ENCODE results near the gene PWWP2A.

PWWP2A gene

DNA sequence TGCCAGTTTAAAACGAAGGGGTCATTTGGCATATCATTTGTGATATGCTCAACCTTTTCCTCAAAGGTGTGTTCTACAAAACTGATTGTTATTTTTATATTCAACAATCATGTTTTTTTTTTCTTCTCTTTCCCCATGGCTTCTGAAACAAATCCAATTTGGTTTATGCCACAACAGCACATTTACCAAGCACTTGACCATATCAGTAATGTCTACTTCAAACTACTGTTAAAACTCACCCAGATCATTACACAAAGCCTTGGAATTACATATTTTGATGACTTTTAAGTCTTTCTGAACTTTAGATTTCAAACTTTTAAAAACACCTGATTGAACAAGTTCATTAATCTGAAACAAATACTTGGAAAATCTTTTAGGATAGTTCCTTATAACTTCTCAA is 29.2 kb downstream of the PWWP2A start:
- no peak overlapping the region for H3K9ac ChIP-seq (ENCODE audit: low read length)
- H4K91ac ChIP-seq (ENCODE audit: low read length) = no peak overlapping the region
- WGBS = no CpG with 5 or more reads among the region's 1 CpG
- H4K8ac ChIP-seq (ENCODE audit: low read length) = no peak overlapping the region
- no peak overlapping the region for H3K18ac ChIP-seq (ENCODE audit: low read depth in 1 of 2, low read length in 2 of 2)
- H2BK15ac ChIP-seq (ENCODE audit: low read depth, poor library complexity, severe bottlenecking) = no peak overlapping the region
- peaks cover 10% of the 10 kb centered on the region for H3K79me1 ChIP-seq (replicated peaks; ENCODE audit: low read length, poor library complexity, severe bottlenecking)
- H3K4ac ChIP-seq (ENCODE audit: low read depth in 1 of 2, low read length in 2 of 2) = no peak overlapping the region
- no peaks in the 10 kb centered on the region for H3K27me3 ChIP-seq (ENCODE audit: control insufficient read depth in 1 of 2, insufficient read depth in 1 of 2, low read length in 2 of 2)
- no peak overlapping the region for H3K27ac ChIP-seq (ENCODE audit: low read length, poor library complexity, severe bottlenecking)
- H3K4me3 ChIP-seq (ENCODE audit: insufficient read depth in 1 of 2, low read depth in 1 of 2, low read length in 2 of 2) = no peak overlapping the region
- no peak overlapping the region for H2AK5ac ChIP-seq (ENCODE audit: low read length, severe bottlenecking)
- no peak overlapping the region for H2BK5ac ChIP-seq (ENCODE audit: low read depth, low read length, poor library complexity, severe bottlenecking)
- H3K23ac ChIP-seq (ENCODE audit: low read length in 2 of 2) = no peak overlapping the region
- H2BK120ac ChIP-seq (ENCODE audit: low read depth, low read length) = no peak overlapping the region
- no peak overlapping the region for H2AFZ ChIP-seq (ENCODE audit: low read depth, low read length)
- no peak for DNase-seq
- no peak overlapping the region for H2BK12ac ChIP-seq (ENCODE audit: low read length in 2 of 2)
- H3K9me3 ChIP-seq (ENCODE audit: control insufficient read depth, low read length) = no peaks in the 10 kb centered on the region
- H3K36me3 ChIP-seq (ENCODE audit: control insufficient read depth in 1 of 2, insufficient read depth in 2 of 2, low read depth in 1 of 2, low read length in 2 of 2) = peaks cover 6 to 26% of the 10 kb centered on the region in 2 experiments
- H3K4me2 ChIP-seq (ENCODE audit: low read length, poor library complexity, severe bottlenecking) = no peak overlapping the region
- H3K4me1 ChIP-seq (ENCODE audit: control insufficient read depth, insufficient read depth, low read depth, low read length) = peaks cover 7% of the 10 kb centered on the region
- H3K14ac ChIP-seq (ENCODE audit: low read length in 2 of 2) = no peak overlapping the region

DNA sequence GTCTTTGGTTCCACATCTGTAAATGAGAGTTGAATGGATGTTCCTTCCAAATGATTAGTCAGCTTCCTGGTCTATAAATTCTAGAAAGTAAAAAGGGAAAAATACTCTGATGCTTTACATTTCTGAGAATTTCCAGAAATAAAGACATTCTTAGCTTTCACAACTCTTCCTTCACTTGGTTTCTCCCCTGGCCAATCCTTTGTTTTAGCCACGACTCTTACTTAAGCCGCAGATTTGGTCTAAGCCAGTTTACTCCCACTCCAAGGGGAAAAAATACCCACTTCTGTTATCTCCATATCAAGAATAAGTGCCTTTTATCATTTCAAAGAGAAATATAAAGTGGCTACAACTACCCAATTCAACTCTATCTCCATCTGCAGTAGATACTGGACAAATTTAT is 29.7 kb downstream of the PWWP2A start:
- Histone ChIP-seq H2BK12ac (ENCODE audit: low read length in 2 of 2) (no peak overlapping the region), H3K18ac (ENCODE audit: low read depth in 1 of 2, low read length in 2 of 2) (no peak overlapping the region), H2AFZ (ENCODE audit: low read depth, low read length) (no peak overlapping the region), H3K9ac (ENCODE audit: low read length) (no peak overlapping the region), H2AK5ac (ENCODE audit: low read length, severe bottlenecking) (no peak overlapping the region), H2BK120ac (ENCODE audit: low read depth, low read length) (no peak overlapping the region), H3K4ac (ENCODE audit: low read depth in 1 of 2, low read length in 2 of 2) (no peak overlapping the region), H3K27me3 (ENCODE audit: control insufficient read depth in 1 of 2, insufficient read depth in 1 of 2, low read length in 2 of 2) (no peaks in the 10 kb centered on the region), H3K36me3 (ENCODE audit: control insufficient read depth in 1 of 2, insufficient read depth in 2 of 2, low read depth in 1 of 2, low read length in 2 of 2) (peaks cover 6 to 26% of the 10 kb centered on the region in 2 experiments), H3K4me3 (ENCODE audit: insufficient read depth in 1 of 2, low read depth in 1 of 2, low read length in 2 of 2) (no peak overlapping the region), H3K79me1 (replicated peaks; ENCODE audit: low read length, poor library complexity, severe bottlenecking) (peaks cover 10% of the 10 kb centered on the region), H4K8ac (ENCODE audit: low read length) (no peak overlapping the region), H3K27ac (ENCODE audit: low read length, poor library complexity, severe bottlenecking) (no peak overlapping the region), H3K9me3 (ENCODE audit: control insufficient read depth, low read length) (no peaks in the 10 kb centered on the region), H3K14ac (ENCODE audit: low read length in 2 of 2) (no peak overlapping the region), H2BK15ac (ENCODE audit: low read depth, poor library complexity, severe bottlenecking) (no peak overlapping the region), H3K4me2 (ENCODE audit: low read length, poor library complexity, severe bottlenecking) (no peak overlapping the region), H3K4me1 (ENCODE audit: control insufficient read depth, insufficient read depth, low read depth, low read length) (peaks cover 7% of the 10 kb centered on the region), H4K91ac (ENCODE audit: low read length) (no peak overlapping the region), H3K23ac (ENCODE audit: low read length in 2 of 2) (no peak overlapping the region), H2BK5ac (ENCODE audit: low read depth, low read length, poor library complexity, severe bottlenecking) (no peak overlapping the region)
- 86% methylated on average over 2 of the region's 2 CpGs for WGBS
- no peak for DNase-seq

DNA sequence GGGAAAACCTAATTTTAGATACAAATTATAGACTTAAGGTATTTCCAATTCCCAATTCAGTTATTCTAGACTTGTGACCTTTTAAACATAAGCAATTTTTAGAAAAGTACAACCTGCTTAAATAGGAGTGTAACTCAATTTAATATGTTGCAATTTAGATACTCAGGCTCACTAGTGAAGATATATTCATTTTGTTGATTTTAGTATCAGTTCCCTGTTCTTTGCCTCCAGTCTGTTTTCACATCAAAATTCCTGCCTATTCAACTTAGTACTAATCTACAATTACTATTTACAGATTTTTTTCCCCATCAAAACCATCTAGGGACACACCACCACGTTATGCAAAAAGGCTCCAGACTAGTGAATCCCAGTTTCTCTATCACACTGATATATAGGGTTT is 30.4 kb downstream of the PWWP2A start:
- H3K36me3 ChIP-seq (ENCODE audit: control insufficient read depth in 1 of 2, insufficient read depth in 2 of 2, low read depth in 1 of 2, low read length in 2 of 2) = peaks cover 6 to 19% of the 10 kb centered on the region in 2 experiments
- no peak overlapping the region for H4K8ac ChIP-seq (ENCODE audit: low read length)
- no peak overlapping the region for H3K14ac ChIP-seq (ENCODE audit: low read length in 2 of 2)
- no peak overlapping the region for H2AK5ac ChIP-seq (ENCODE audit: low read length, severe bottlenecking)
- H3K27me3 ChIP-seq (ENCODE audit: control insufficient read depth in 1 of 2, insufficient read depth in 1 of 2, low read length in 2 of 2) = no peaks in the 10 kb centered on the region
- no peak overlapping the region for H2BK5ac ChIP-seq (ENCODE audit: low read depth, low read length, poor library complexity, severe bottlenecking)
- no peak overlapping the region for H2BK12ac ChIP-seq (ENCODE audit: low read length in 2 of 2)
- H2BK15ac ChIP-seq (ENCODE audit: low read depth, poor library complexity, severe bottlenecking) = no peak overlapping the region
- no peak overlapping the region for H3K23ac ChIP-seq (ENCODE audit: low read length in 2 of 2)
- H3K18ac ChIP-seq (ENCODE audit: low read depth in 1 of 2, low read length in 2 of 2) = no peak overlapping the region
- H3K4me1 ChIP-seq (ENCODE audit: control insufficient read depth, insufficient read depth, low read depth, low read length) = peaks cover 7% of the 10 kb centered on the region
- no peak overlapping the region for H3K4me2 ChIP-seq (ENCODE audit: low read length, poor library complexity, severe bottlenecking)
- H3K9me3 ChIP-seq (ENCODE audit: control insufficient read depth, low read length) = no peaks in the 10 kb centered on the region
- no peak overlapping the region for H3K4me3 ChIP-seq (ENCODE audit: insufficient read depth in 1 of 2, low read depth in 1 of 2, low read length in 2 of 2)
- H3K4ac ChIP-seq (ENCODE audit: low read depth in 1 of 2, low read length in 2 of 2) = no peak overlapping the region
- no peak overlapping the region for H3K27ac ChIP-seq (ENCODE audit: low read length, poor library complexity, severe bottlenecking)
- WGBS = 93% methylated on average over 1 of the region's 1 CpG
- peaks cover 10% of the 10 kb centered on the region for H3K79me1 ChIP-seq (replicated peaks; ENCODE audit: low read length, poor library complexity, severe bottlenecking)
- H2BK120ac ChIP-seq (ENCODE audit: low read depth, low read length) = no peak overlapping the region
- H4K91ac ChIP-seq (ENCODE audit: low read length) = no peak overlapping the region
- no peak overlapping the region for H3K9ac ChIP-seq (ENCODE audit: low read length)
- no peak for DNase-seq
- no peak overlapping the region for H2AFZ ChIP-seq (ENCODE audit: low read depth, low read length)

DNA sequence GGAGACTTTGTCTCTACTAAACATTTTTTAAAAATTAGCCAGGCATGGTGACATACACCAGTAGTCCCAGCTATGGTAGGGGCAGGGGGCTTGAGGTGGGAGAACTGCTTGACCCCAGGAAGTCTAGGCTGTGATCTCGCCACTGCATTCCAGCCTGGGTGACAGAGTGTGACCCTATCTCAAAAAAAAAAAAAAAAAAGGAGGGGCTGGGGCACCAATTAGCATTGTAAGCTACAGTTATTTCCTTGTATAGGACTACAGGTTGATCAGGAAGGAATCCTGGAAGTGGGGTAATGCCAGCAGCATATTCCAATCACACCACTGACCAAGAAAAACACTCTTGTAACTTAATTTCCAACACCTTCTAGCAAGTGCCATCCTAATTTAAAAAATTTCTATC is 32.1 kb downstream of the PWWP2A start:
- Histone ChIP-seq H3K9me3 (ENCODE audit: control insufficient read depth, low read length) (no peaks in the 10 kb centered on the region), H3K4me1 (ENCODE audit: control insufficient read depth, insufficient read depth, low read depth, low read length) (peaks cover 7% of the 10 kb centered on the region), H3K23ac (ENCODE audit: low read length in 2 of 2) (no peak overlapping the region), H3K4ac (ENCODE audit: low read depth in 1 of 2, low read length in 2 of 2) (no peak overlapping the region), H3K14ac (ENCODE audit: low read length in 2 of 2) (no peak overlapping the region), H3K36me3 (ENCODE audit: control insufficient read depth in 1 of 2, insufficient read depth in 2 of 2, low read depth in 1 of 2, low read length in 2 of 2) (peaks cover 0 to 3% of the 10 kb centered on the region in 2 experiments), H3K27me3 (ENCODE audit: control insufficient read depth in 1 of 2, insufficient read depth in 1 of 2, low read length in 2 of 2) (no peaks in the 10 kb centered on the region), H3K79me1 (replicated peaks; ENCODE audit: low read length, poor library complexity, severe bottlenecking) (peaks cover 2% of the 10 kb centered on the region), H2BK120ac (ENCODE audit: low read depth, low read length) (no peak overlapping the region), H3K27ac (ENCODE audit: low read length, poor library complexity, severe bottlenecking) (no peak overlapping the region), H4K8ac (ENCODE audit: low read length) (no peak overlapping the region), H2BK15ac (ENCODE audit: low read depth, poor library complexity, severe bottlenecking) (no peak overlapping the region), H2BK5ac (ENCODE audit: low read depth, low read length, poor library complexity, severe bottlenecking) (no peak overlapping the region), H4K91ac (ENCODE audit: low read length) (no peak overlapping the region), H3K9ac (ENCODE audit: low read length) (no peak overlapping the region), H3K4me3 (ENCODE audit: insufficient read depth in 1 of 2, low read depth in 1 of 2, low read length in 2 of 2) (no peak overlapping the region), H3K4me2 (ENCODE audit: low read length, poor library complexity, severe bottlenecking) (peak overlapping the region; percentile 11), H2AK5ac (ENCODE audit: low read length, severe bottlenecking) (no peak overlapping the region), H2BK12ac (ENCODE audit: low read length in 2 of 2) (no peak overlapping the region), H3K18ac (ENCODE audit: low read depth in 1 of 2, low read length in 2 of 2) (no peak overlapping the region), H2AFZ (ENCODE audit: low read depth, low read length) (no peak overlapping the region)
- no peak for DNase-seq
- 89% methylated on average over 1 of the region's 1 CpG for WGBS

All from mesenchymal stem cell (in vitro differentiated cells and primary cell).